PC-3 (cell line): ENCODE results near the gene CUL2. TPM values are rescaled to one million over a fixed set of nuclear protein-coding genes. Genes with fewer than 3 reads are reported as not detected.

ENCODE experiments used
- ATAC-seq: fragments of 200-7000 bp; cut with Tn5 transposase; 2 replicates; pipeline ENCODE4 v1.9.1; 2020; ENCODE audit warnings: mild to moderate bottlenecking, moderate library complexity
- BruUV-seq: library from RNA; stranded (reverse); fragments of 400-500 nt; replicated peaks from 2 replicates; lab custom pipeline; 2021; lab: Mats Ljungman, UMichigan
- CTCF ChIA-PET: fragments of 300-600 bp; sonication (Branson Sonifier 250); formaldehyde crosslinking; loops from one replicate; lab custom pipeline; 2022; ENCODE audit warnings: antibody characterized with exemption; lab: Charles Lee
- POLR2A ChIA-PET: fragments of 300-600 bp; sonication (Branson Sonifier 250); formaldehyde crosslinking; loops from one replicate; lab custom pipeline; 2022; ENCODE audit warnings: antibody characterized with exemption; ENCODE audit not compliant: unreplicated experiment; lab: Charles Lee
- DNase-seq: peaks from one replicate; pipeline ENCODE4 v3.0.0-alpha.2; 2015
- H2AFZ ChIP-seq: fragments of 300-600 bp; sonication (generic); 2 replicates; pipeline ENCODE4 v1.6.0; 2016; ENCODE audit warnings: antibody characterized with exemption, low read length
- H3F3A ChIP-seq: fragments of 300-600 bp; sonication (generic); one replicate; pipeline ENCODE4 v1.6.0; 2017; ENCODE audit warnings: antibody characterized with exemption, low read length, control low read depth, mild to moderate bottlenecking; ENCODE audit not compliant: unreplicated experiment
- H3K27ac ChIP-seq: fragments of 300-600 bp; sonication (generic); 2 replicates; pipeline ENCODE4 v1.5.1; 2016; ENCODE audit warnings: mild to moderate bottlenecking, low read length
- H3K27me3 ChIP-seq: fragments of 300-600 bp; sonication (generic); 2 replicates; pipeline ENCODE4 v1.6.1; 2016; ENCODE audit warnings: low read length, mixed read lengths
- H3K36me3 ChIP-seq: fragments of 300-600 bp; sonication (generic); 2 replicates; pipeline ENCODE4 v1.6.1; 2016; ENCODE audit warnings: low read depth, mixed run types, low read length, mixed read lengths
- H3K4me1 ChIP-seq: fragments of 300-600 bp; sonication (generic); 2 replicates; pipeline ENCODE4 v1.5.1; 2016; ENCODE audit warnings: low read length; ENCODE audit not compliant: insufficient read depth
- H3K4me2 ChIP-seq: fragments of 300-600 bp; sonication (generic); 2 replicates; pipeline ENCODE4 v1.6.0; 2016; ENCODE audit warnings: low read length
- H3K4me3 ChIP-seq: fragments of 300-600 bp; sonication (generic); 2 replicates; pipeline ENCODE4 v1.5.1; 2016; ENCODE audit warnings: mild to moderate bottlenecking, low read length, mixed read lengths
- H3K79me2 ChIP-seq: fragments of 300-600 bp; sonication (generic); 2 replicates; pipeline ENCODE4 v1.6.1; 2017; ENCODE audit warnings: low read length, mixed read lengths
- H3K9ac ChIP-seq: fragments of 300-600 bp; sonication (generic); 2 replicates; pipeline ENCODE4 v1.6.0; 2016; ENCODE audit warnings: mild to moderate bottlenecking, low read length
- H3K9me2 ChIP-seq: fragments of 300-600 bp; sonication (generic); replicated peaks from 2 replicates; pipeline ENCODE4 v1.6.1; 2016; ENCODE audit warnings: mixed run types, low read length, mixed read lengths
- H3K9me3 ChIP-seq: fragments of 300-600 bp; sonication (generic); 2 replicates; pipeline ENCODE4 v1.6.1; 2016; ENCODE audit warnings: low read length, mixed read lengths
- H4K20me1 ChIP-seq: fragments of 300-600 bp; sonication (generic); 2 replicates; pipeline ENCODE4 v1.6.1; 2016; ENCODE audit warnings: low read length, mixed read lengths
- CTCF ChIP-seq: fragments of 300-600 bp; sonication (generic); conservative IDR thresholded peaks from 2 replicates; pipeline ENCODE4 v1.5.1; 2017; ENCODE audit warnings: antibody characterized with exemption, low read depth, mild to moderate bottlenecking, low read length
- EZH2 ChIP-seq: fragments of 300-600 bp; sonication (generic); IDR thresholded peaks from one replicate; pipeline ENCODE4 v1.6.1; 2017; ENCODE audit warnings: antibody characterized with exemption, mild to moderate bottlenecking, low read length; ENCODE audit not compliant: unreplicated experiment
- EZH2phosphoT487 ChIP-seq: fragments of 300-600 bp; sonication (generic); IDR thresholded peaks from 2 replicates; pipeline ENCODE4 v1.6.1; 2018; ENCODE audit warnings: mild to moderate bottlenecking, antibody characterized with exemption, low read length, borderline replicate concordance
- intact Hi-C: fragments of 100-400 bp; cut with micrococcal nuclease; formaldehyde crosslinking; loops from 2 replicates; pipeline ENCODE4 v1.9.0; 2023
- total RNA-seq: library from RNA; depleted of rRNA; stranded (reverse); fragments of >200 nt; gene quantifications from 2 replicates; pipeline ENCODE4 v1.2.3, GENCODE V29; 2014

Gene CUL2
- total RNA-seq, 1 experiment from 2014 or later, result 129 TPM

- Histone ChIP-seq H3K36me3 (no peaks in the 10 kb centered on the region), H3F3A (no peaks in the 10 kb centered on the region), H3K9me2 (no peaks in the 10 kb centered on the region), H3K9ac (no peak overlapping the region), H3K27ac (no peak overlapping the region), H3K79me2 (no peaks in the 10 kb centered on the region), H3K4me1 (no peaks in the 10 kb centered on the region), H2AFZ (no peak overlapping the region), H3K4me2 (no peak overlapping the region), H3K27me3 (no peaks in the 10 kb centered on the region), H3K4me3 (no peak overlapping the region), H4K20me1 (no peaks in the 10 kb centered on the region), H3K9me3 (no peaks in the 10 kb centered on the region)
- ChIA-PET POLR2A (no interaction called here), CTCF (interaction anchor here (0.6 to 1.2 kb wide), 2 partner anchors 25 to 895 kb away, joined by 4 read pairs; no protein-coding TSS in a partner anchor)
- ATAC-seq (no peak), DNase-seq (no peak)
- intact Hi-C loops, result loop anchor here (5.0 kb wide), 1 partner anchor 101 kb away; no protein-coding TSS in a partner anchor
- TF ChIP-seq CTCF (no peak), EZH2 (no peak), EZH2phosphoT487 (no peak)
- BruUV-seq, result no TSS peak
Observed at GRCh38 chr10:34962866-34963265, 127.3 kb downstream of the CUL2 start.

GRCh38 chr10:34960983-34961382, 129.2 kb downstream of the CUL2 start:
- no peaks in the 10 kb centered on the region for H3K9me2 ChIP-seq
- no peaks in the 10 kb centered on the region for H4K20me1 ChIP-seq
- H3K27me3 ChIP-seq, result no peaks in the 10 kb centered on the region
- peak; percentile 66 for DNase-seq
- H3K9ac ChIP-seq, result no peak overlapping the region
- no peak overlapping the region for H3K27ac ChIP-seq
- H3K9me3 ChIP-seq, result no peaks in the 10 kb centered on the region
- H2AFZ ChIP-seq, result no peak overlapping the region
- 0 out of 2 replicates have a peak, but pooled peaks cover 3% of the 10 kb centered on the region for H3K4me1 ChIP-seq
- H3K4me2 ChIP-seq, result no peak overlapping the region
- H3K4me3 ChIP-seq, result no peak overlapping the region
- no peaks in the 10 kb centered on the region for H3F3A ChIP-seq
- no TSS peak for BruUV-seq
- H3K79me2 ChIP-seq, result no peaks in the 10 kb centered on the region
- ChIA-PET POLR2A (interaction anchor here (0.6 to 0.7 kb wide), 2 partner anchors 131 to 237 kb away, joined by 3 to 5 read pairs; no protein-coding TSS in a partner anchor), CTCF (interaction anchor here (0.5 to 0.7 kb wide), 3 partner anchors 15 to 277 kb away, joined by 3 to 6 read pairs (median 3); no protein-coding TSS in a partner anchor)
- intact Hi-C loops, result loop anchor here (1.0 to 5.0 kb wide), 5 partner anchors 99 to 306 kb away; no protein-coding TSS in a partner anchor
- H3K36me3 ChIP-seq, result no peaks in the 10 kb centered on the region
- ATAC-seq, result peak; percentile 83
- TF ChIP-seq CTCF (peak; percentile 79), EZH2phosphoT487 (no peak), EZH2 (no peak)

- H2AFZ ChIP-seq, result no peak overlapping the region
- intact Hi-C loops, result loop anchor here (5.0 kb wide), 1 partner anchor 97 kb away; no protein-coding TSS in a partner anchor
- POLR2A ChIA-PET, result no interaction called here
Observed at GRCh38 chr10:34959786-34960185, 130.4 kb downstream of the CUL2 start.

More at GRCh38 chr10:34959786-34960185, 130.4 kb downstream of the CUL2 start:
- Histone ChIP-seq H3K4me1 (peaks cover 5% of the 10 kb centered on the region), H3K27me3 (no peaks in the 10 kb centered on the region), H3K9me2 (no peaks in the 10 kb centered on the region), H4K20me1 (no peaks in the 10 kb centered on the region), H3K27ac (no peak overlapping the region), H3K9ac (no peak overlapping the region), H3F3A (no peaks in the 10 kb centered on the region), H3K4me2 (no peak overlapping the region), H3K79me2 (no peaks in the 10 kb centered on the region), H3K36me3 (no peaks in the 10 kb centered on the region), H3K9me3 (no peaks in the 10 kb centered on the region), H3K4me3 (no peak overlapping the region)
- TF ChIP-seq CTCF, result no peak
- CTCF ChIA-PET, result interaction anchor here (0.5 to 1.5 kb wide), 5 partner anchors 201 to 1617 kb away, joined by 3 to 16 read pairs (median 4); no protein-coding TSS in a partner anchor
- BruUV-seq, result no TSS peak
- no peak for ATAC-seq
- DNase-seq, result no peak
